Endothelial cell of umbilical vein (primary cell): Measurements from ENCODE around the gene LINC00237. TPM values are rescaled to one million over a fixed set of nuclear protein-coding genes. Genes with fewer than 3 reads are reported as not detected.

Source experiments
- BruUV-seq: library from RNA; stranded (reverse); fragments of 400-500 nt; replicated peaks from 2 replicates; lab custom pipeline; 2021; lab: Mats Ljungman, UMichigan
- CTCF ChIA-PET: fragments of 300-600, 350-600 bp; sonication (Branson Sonifier 250); formaldehyde crosslinking; loops from one replicate; lab custom pipeline; 2021; ENCODE audit warnings: antibody characterized with exemption, inconsistent platforms; lab: Charles Lee
- POLR2A ChIA-PET: fragments of 300-600, 350-600 bp; sonication (Branson Sonifier 250); formaldehyde crosslinking; loops from one replicate; lab custom pipeline; 2021; ENCODE audit warnings: antibody characterized with exemption, inconsistent platforms; lab: Charles Lee
- DNase-seq: peaks from one replicate; pipeline ENCODE4 v3.0.0-alpha.2; 2011; ENCODE audit warnings: low read depth, low spot score
- FAIRE-seq: peaks from 2 replicates; lab custom pipeline; 2011; peaks lifted over from hg19 to GRCh38; lab: Jason Lieb, UNC
- H2AFZ ChIP-seq: 2 replicates; pipeline ENCODE4 v1.6.0; 2012; ENCODE audit warnings: low read depth, low read length, control low read depth, inconsistent platforms
- H3K27ac ChIP-seq: 2 replicates; pipeline ENCODE4 v1.5.1; 2011; ENCODE audit warnings: low read depth, mild to moderate bottlenecking, control low read depth, low read length, moderate library complexity; ENCODE audit not compliant: insufficient read depth
- H3K27me3 ChIP-seq, 2 experiments: 2 replicates each; pipeline versions ENCODE4 v1.6.0 to v1.6.1; 2011; ENCODE audit warnings: low read length in 2 of 2, mixed read lengths in 1 of 2; ENCODE audit not compliant: control insufficient read depth in 2 of 2, insufficient read depth in 2 of 2
- H3K36me3 ChIP-seq, 2 experiments: 2 replicates in 1 of 2; 3 replicates in 1 of 2; pipeline ENCODE4 v1.5.1; 2011; ENCODE audit warnings: low read length in 2 of 2, mild to moderate bottlenecking in 1 of 2, moderate library complexity in 1 of 2; ENCODE audit not compliant: control insufficient read depth in 2 of 2, insufficient read depth in 2 of 2; ENCODE audit errors: extremely low read depth in 1 of 2
- H3K4me1 ChIP-seq: 3 replicates; pipeline ENCODE4 v1.5.1; 2011; ENCODE audit warnings: mild to moderate bottlenecking, low read length; ENCODE audit not compliant: control insufficient read depth, insufficient read depth; ENCODE audit errors: extremely low read depth
- H3K4me2 ChIP-seq: 2 replicates; pipeline ENCODE4 v1.6.1; 2011; ENCODE audit warnings: low read length, control low read depth, mixed read lengths; ENCODE audit not compliant: insufficient read depth
- H3K4me3 ChIP-seq, 3 experiments: fragments of 200-600 bp in 1 of 3; sonication (generic), shearing (Covaris generic) in 1 of 3; replicated peaks in 1 of 3; 2 replicates each; pipeline ENCODE4 v1.5.1; 2011 to 2016; ENCODE audit warnings: control low read depth in 3 of 3, low read length in 3 of 3, mild to moderate bottlenecking in 2 of 3, inconsistent platforms in 1 of 3, low read depth in 1 of 3, moderate library complexity in 1 of 3; ENCODE audit not compliant: insufficient read depth in 1 of 3
- H3K79me2 ChIP-seq: 2 replicates; pipeline ENCODE4 v1.6.0; 2012; ENCODE audit warnings: low read length, inconsistent platforms; ENCODE audit not compliant: control insufficient read depth, insufficient read depth
- H3K9ac ChIP-seq: replicated peaks from 2 replicates; pipeline ENCODE3; 2011; ENCODE audit warnings: low read length, control low read depth; ENCODE audit not compliant: insufficient read depth; ENCODE audit errors: extremely low read depth
- H3K9me1 ChIP-seq: replicated peaks from 3 replicates; pipeline ENCODE4 v1.6.0; 2011; ENCODE audit warnings: mild to moderate bottlenecking, low read length; ENCODE audit not compliant: control insufficient read depth, insufficient read depth; ENCODE audit errors: extremely low read depth
- H3K9me3 ChIP-seq: replicated peaks from 2 replicates; pipeline ENCODE4 v1.5.1; 2012; ENCODE audit warnings: low read length, inconsistent platforms; ENCODE audit not compliant: control insufficient read depth, insufficient read depth
- H4K20me1 ChIP-seq: replicated peaks from 2 replicates; pipeline ENCODE3; 2011; ENCODE audit warnings: mild to moderate bottlenecking, low read length; ENCODE audit not compliant: control insufficient read depth, insufficient read depth; ENCODE audit errors: extremely low read depth
- CTCF ChIP-seq, 2 donors: IDR thresholded peaks; 1 replicate in 1 of 2; 2 replicates in 1 of 2; pipeline ENCODE4 v1.5.1; 2011; ENCODE audit warnings: low read length in 2 of 2, mild to moderate bottlenecking in 2 of 2, moderate library complexity in 2 of 2, control low read depth in 1 of 2, inconsistent platforms in 1 of 2, low read depth in 1 of 2; ENCODE audit not compliant: insufficient read depth in 1 of 2; ENCODE audit errors: extremely low read depth in 1 of 2
- EZH2 ChIP-seq: IDR thresholded peaks from 2 replicates; pipeline ENCODE4 v1.6.1; 2012; ENCODE audit warnings: borderline replicate concordance, low read depth, mild to moderate bottlenecking, moderate library complexity, low read length, inconsistent platforms; ENCODE audit not compliant: severe bottlenecking
- FOS ChIP-seq: IDR thresholded peaks from 2 replicates; pipeline ENCODE4 v1.6.1; 2011; ENCODE audit warnings: mild to moderate bottlenecking, low read length, moderate library complexity, borderline replicate concordance; ENCODE audit not compliant: insufficient read depth
- GATA2 ChIP-seq: IDR thresholded peaks from 2 replicates; pipeline ENCODE4 v1.7.0; 2011; ENCODE audit warnings: low read depth, mild to moderate bottlenecking, moderate library complexity, mixed read lengths, low read length; ENCODE audit not compliant: insufficient read length, insufficient read depth
- JUN ChIP-seq: IDR thresholded peaks from 2 replicates; pipeline ENCODE4 v1.6.1; 2011; ENCODE audit warnings: borderline replicate concordance, low read depth; ENCODE audit not compliant: insufficient read length, insufficient read depth
- MAX ChIP-seq: IDR thresholded peaks from 2 replicates; pipeline ENCODE4 v1.6.1; 2011; ENCODE audit not compliant: insufficient read depth, insufficient read length
- MYC ChIP-seq: IDR thresholded peaks from one replicate; pipeline ENCODE4 v1.6.1; 2011; ENCODE audit warnings: mild to moderate bottlenecking, low read depth, low read length
- POLR2A ChIP-seq: IDR thresholded peaks from 2 replicates; pipeline ENCODE4 v1.6.1; 2012; ENCODE audit warnings: low read depth, mild to moderate bottlenecking, control low read depth, low read length
- POLR2AphosphoS5 ChIP-seq: IDR thresholded peaks from 2 replicates; pipeline ENCODE4 v1.6.1; 2012; ENCODE audit warnings: low read depth, mild to moderate bottlenecking, control low read depth, low read length, moderate library complexity; ENCODE audit not compliant: insufficient read depth
- dilution Hi-C: fragments of 300-500 bp; cut with MboI; formaldehyde crosslinking; loops from one replicate; pipeline ENCODE4 v1.15.0; 2019; ENCODE audit warnings: low sequenced_read_pairs; ENCODE audit not compliant: extremely low pct_ligation_motif_present
- intact Hi-C: fragments of 100-400 bp; cut with micrococcal nuclease; formaldehyde crosslinking; loops from one replicate; pipeline ENCODE4 v1.10.0; 2022
- polyA plus RNA-seq, 4 experiments: library from polyadenylated mRNA; depleted of rRNA in 3 of 4; stranded (reverse) in 3 of 4; unstranded in 1 of 4; fragments of >200 nt; gene quantifications; 2 replicates each; pipeline versions ENCODE4 v1.2.1 to v1.2.3, GENCODE V29; 2011 to 2012; ENCODE audit warnings: missing spikeins in 1 of 4
- total RNA-seq: library from RNA; stranded (reverse); gene quantifications from 2 replicates; pipeline ENCODE4 v1.2.3, GENCODE V29; 2021

The LINC00237 gene
- total and polyA plus RNA-seq, 2 donors (not counting 3 experiments of a cell fraction or from before 2014, with no cell fraction given), result not detected

GRCh38 chr20:21146215-21146614 lies 40.1 kb upstream of the LINC00237 start:
- intact Hi-C loops (no loop called here), dilution Hi-C loops (no loop called here)
- Histone ChIP-seq H3K27me3 (no peaks in the 10 kb centered on the region), H3K9me3 (no peaks in the 10 kb centered on the region), H4K20me1 (no peaks in the 10 kb centered on the region), H3K36me3 (no peaks in the 10 kb centered on the region), H3K27ac (no peak overlapping the region), H3K9me1 (no peaks in the 10 kb centered on the region), H2AFZ (no peak overlapping the region), H3K79me2 (no peaks in the 10 kb centered on the region), H3K9ac (no peak overlapping the region), H3K4me1 (no peaks in the 10 kb centered on the region), H3K4me3 (no peak overlapping the region), H3K4me2 (no peak overlapping the region)
- ChIA-PET POLR2A (no interaction called here), CTCF (interaction anchor here (1.1 to 1.6 kb wide), 4 partner anchors 16 to 98 kb away, joined by 3 to 4 read pairs (median 3); partner anchors contain the start of gene KIZ)
- no peak for FAIRE-seq
- no peak for TF ChIP-seq GATA2
- no peak for TF ChIP-seq EZH2
- no peak for TF ChIP-seq POLR2A
- TF ChIP-seq CTCF (IDR thresholded peaks at IDR 0.05; ENCODE audit: extremely low read depth in 1 of 2, insufficient read depth in 1 of 2, low read depth in 1 of 2, low read length in 2 of 2), result no peak
- TF ChIP-seq MYC, result no peak
- no peak for TF ChIP-seq MAX
- no peak for TF ChIP-seq JUN
- no peak for TF ChIP-seq FOS
- TF ChIP-seq POLR2AphosphoS5, result no peak
- no TSS peak for BruUV-seq
- no peak for DNase-seq
